Measurements from ENCODE around the gene LIMS2.

Gene LIMS2

DNA sequence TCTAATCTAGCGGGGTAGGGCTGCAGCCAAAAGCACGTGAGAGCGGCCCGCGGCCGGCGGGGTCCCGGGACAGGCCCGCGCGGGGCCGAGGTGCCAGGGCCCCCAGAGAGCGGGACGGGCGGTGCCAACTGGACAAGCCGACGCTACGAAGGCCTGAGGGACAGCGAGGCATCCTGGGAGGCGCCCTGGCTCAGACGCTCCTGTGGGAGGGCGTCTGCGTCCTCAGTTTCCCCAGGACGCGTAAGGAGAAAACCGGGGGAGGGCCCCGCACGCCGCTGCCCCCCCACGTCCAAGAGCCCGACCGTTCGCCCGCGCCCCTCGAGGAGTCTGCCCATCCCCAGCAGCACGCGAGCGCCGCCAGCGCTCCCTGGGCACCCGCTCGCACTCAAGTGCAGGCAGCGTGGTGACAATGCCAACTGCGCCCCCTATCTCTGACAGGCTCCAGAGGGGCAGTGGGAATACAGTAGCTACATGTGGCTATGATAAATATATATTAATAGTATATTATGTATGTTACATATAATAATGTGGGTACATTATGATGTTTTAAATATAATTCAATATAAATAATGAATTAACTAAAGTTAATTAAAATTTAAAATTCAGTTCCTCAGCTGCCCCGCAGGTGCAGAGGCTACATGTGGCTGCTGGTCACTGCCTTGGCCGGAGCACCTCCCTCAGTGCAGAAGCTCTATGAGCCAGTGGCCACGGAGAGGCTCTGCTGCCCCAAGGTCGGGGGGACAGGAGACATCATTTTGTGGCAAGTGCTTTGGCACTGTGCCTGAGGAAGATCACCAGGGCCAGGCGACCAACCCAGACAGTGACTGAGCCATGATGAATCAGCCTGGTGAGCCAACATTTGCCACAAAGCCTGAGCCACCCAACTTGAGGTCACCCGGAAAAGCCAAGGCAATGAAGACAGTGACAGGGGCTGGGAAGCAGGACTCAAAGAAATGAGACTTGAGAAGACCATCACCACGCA is 20.5 kb upstream of the LIMS2 start:
- TF ChIP-seq CTCF (IDR thresholded peaks at IDR 0.05; ENCODE audit: low read depth, low read length) = no peak
- Histone ChIP-seq H3K4me1 (no peaks in the 10 kb centered on the region), H3K9me3 (no peaks in the 10 kb centered on the region), H3K36me3 (no peaks in the 10 kb centered on the region), H3K4me3 (ENCODE audit: low read depth, low read length) (no peak overlapping the region), H3K27me3 (no peaks in the 10 kb centered on the region)
- no peak for DNase-seq

DNA sequence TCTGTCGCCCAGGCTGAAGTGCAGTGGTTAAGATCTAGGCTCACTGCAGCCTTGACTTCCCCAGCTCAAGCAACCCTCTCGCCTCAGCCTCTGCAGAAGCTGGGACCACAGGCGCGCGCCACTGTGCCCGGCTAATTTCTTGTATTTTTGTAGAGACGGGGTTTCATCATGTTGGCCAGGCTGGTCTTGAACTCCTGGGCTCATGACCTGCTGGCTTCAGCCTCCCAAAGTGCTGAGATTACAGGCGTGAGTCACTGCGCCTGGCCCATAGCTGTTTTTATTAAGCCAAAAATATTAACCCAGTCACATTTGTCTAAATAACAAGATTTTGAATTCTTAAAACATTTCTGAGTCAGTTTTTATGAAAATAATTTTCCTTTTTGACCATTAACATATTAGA is 19.7 kb upstream of the LIMS2 start:
- Histone ChIP-seq H3K36me3 (no peaks in the 10 kb centered on the region), H3K4me3 (ENCODE audit: low read depth, low read length) (no peak overlapping the region)

DNA sequence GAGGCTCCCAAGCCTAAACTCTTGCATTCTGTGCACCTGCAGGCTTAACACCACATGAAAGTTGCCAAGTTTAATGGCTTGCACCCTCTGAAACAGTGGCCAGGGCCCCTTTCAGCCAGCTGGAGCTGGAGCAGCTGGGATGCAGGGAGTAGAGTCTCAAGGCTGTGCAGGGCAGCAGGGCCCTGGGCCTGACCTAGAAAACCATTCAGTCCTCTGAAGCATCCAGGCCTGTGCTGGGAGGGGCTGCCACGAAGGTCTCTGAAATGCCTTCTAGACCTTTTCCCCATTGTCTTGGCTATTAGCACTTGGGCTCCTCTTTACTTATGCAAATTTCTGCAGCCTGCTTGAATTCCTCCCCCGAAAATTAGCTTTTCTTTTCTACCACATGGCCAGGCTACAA is 15.4 kb upstream of the LIMS2 start:
- H3K9me3 ChIP-seq = no peaks in the 10 kb centered on the region
- no peaks in the 10 kb centered on the region for H3K27me3 ChIP-seq
- no peaks in the 10 kb centered on the region for H3K4me1 ChIP-seq
- no peak for DNase-seq
- no peak overlapping the region for H3K4me3 ChIP-seq (ENCODE audit: low read depth, low read length)
- H3K36me3 ChIP-seq = no peaks in the 10 kb centered on the region
- no peak for TF ChIP-seq CTCF (IDR thresholded peaks at IDR 0.05; ENCODE audit: low read depth, low read length)

More for the DNA sequence above, 19.7 kb upstream of the LIMS2 start:
- no peak for TF ChIP-seq CTCF (IDR thresholded peaks at IDR 0.05; ENCODE audit: low read depth, low read length)
- H3K4me1 ChIP-seq = no peaks in the 10 kb centered on the region
- DNase-seq = no peak
- H3K9me3 ChIP-seq = no peaks in the 10 kb centered on the region
- no peaks in the 10 kb centered on the region for H3K27me3 ChIP-seq

DNA sequence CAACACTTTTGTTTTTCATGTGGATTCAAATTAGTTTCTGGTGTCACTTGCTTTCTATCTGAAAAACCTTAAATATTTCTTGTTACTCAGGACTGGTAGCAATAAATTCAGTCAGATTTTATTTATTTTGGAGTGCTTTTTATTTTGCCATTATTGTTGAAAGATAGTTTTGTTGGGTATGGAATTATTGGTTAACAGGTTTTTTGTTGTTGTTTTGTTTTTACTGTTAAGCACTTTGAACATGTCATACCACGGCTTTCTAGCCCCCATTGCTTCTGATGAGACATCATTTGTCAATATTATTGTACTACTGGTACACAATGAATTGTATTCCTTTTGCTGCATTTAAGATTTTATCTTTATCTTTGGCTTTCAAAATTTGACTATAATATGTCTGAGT is 13.1 kb upstream of the LIMS2 start:
- no peaks in the 10 kb centered on the region for H3K9me3 ChIP-seq
- H3K27me3 ChIP-seq = no peaks in the 10 kb centered on the region
- no peaks in the 10 kb centered on the region for H3K4me1 ChIP-seq
- DNase-seq = no peak
- no peaks in the 10 kb centered on the region for H3K36me3 ChIP-seq
- H3K4me3 ChIP-seq (ENCODE audit: low read depth, low read length) = no peak overlapping the region
- no peak for TF ChIP-seq CTCF (IDR thresholded peaks at IDR 0.05; ENCODE audit: low read depth, low read length)

DNA sequence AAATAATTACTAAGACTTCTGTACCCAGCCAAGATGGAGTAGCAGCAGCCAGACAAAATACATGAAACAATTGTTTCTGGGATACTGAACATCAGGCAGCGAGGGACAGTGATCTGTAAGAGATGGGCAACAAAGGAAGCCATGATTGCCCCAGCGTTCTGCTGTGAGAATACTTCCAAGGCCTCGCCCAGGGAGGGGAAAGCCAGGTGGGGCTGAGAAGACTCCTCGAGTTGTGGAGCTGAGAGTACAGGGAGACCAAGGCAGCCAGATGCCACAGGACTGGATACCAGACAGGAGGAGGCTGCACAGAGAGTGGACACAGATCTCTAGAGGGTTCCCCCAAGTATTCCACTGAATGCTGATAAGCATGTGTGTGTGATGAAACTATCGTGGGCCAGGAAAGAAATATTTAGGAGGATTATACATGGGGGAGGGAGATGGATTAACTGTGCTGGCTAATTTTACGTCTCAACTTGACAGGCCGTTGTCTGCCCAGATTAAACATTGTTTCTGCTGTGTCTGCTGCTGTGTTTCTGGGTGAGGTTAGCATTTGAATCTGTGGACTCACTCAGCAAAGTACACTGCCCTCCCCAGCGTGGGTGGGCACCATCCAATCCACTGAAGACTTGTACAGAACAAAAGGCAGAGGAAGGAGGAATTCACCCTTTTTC is 10.2 kb upstream of the LIMS2 start:
- TF ChIP-seq CTCF (IDR thresholded peaks at IDR 0.05; ENCODE audit: low read depth, low read length) = no peak
- no peak for DNase-seq

GRCh38 chr2:127683757-127684156 is 8.4 kb upstream of the LIMS2 start:
- Histone ChIP-seq H3K4me1 (no peaks in the 10 kb centered on the region), H3K36me3 (no peaks in the 10 kb centered on the region), H3K27me3 (no peaks in the 10 kb centered on the region), H3K9me3 (no peaks in the 10 kb centered on the region), H3K4me3 (ENCODE audit: low read depth, low read length) (no peak overlapping the region)
- TF ChIP-seq CTCF (IDR thresholded peaks at IDR 0.05; ENCODE audit: low read depth, low read length) = no peak
- DNase-seq = no peak

More for the DNA sequence above, 10.2 kb upstream of the LIMS2 start:
- Histone ChIP-seq H3K4me1 (no peaks in the 10 kb centered on the region), H3K27me3 (no peaks in the 10 kb centered on the region), H3K4me3 (ENCODE audit: low read depth, low read length) (no peak overlapping the region), H3K9me3 (no peaks in the 10 kb centered on the region), H3K36me3 (no peaks in the 10 kb centered on the region)

All from BE2C (cell line).